ENCODE measurements around the gene WNT3. TPM values are rescaled to one million over a fixed set of nuclear protein-coding genes. Genes with fewer than 3 reads are reported as not detected.

Gene WNT3
- total and polyA plus RNA-seq, 10 of the 15 experiments (the other 5 are each of a cell fraction or from before 2014, with no cell fraction given) = 0.01 to 0.03 TPM; not detected in 8

- TF ChIP-seq SKIL (IDR thresholded peaks at IDR 0.05; ENCODE audit: low read depth, poor library complexity, severe bottlenecking) = no peak
- no peak for TF ChIP-seq NKRF (conservative IDR thresholded peaks at IDR 0.05)
Observed at GRCh38 chr17:46787478-46787877, 31.0 kb downstream of the WNT3 start (continued).

GRCh38 chr17:46785696-46786095 lies 32.8 kb downstream of the WNT3 start:
- no peak overlapping the region for H3K4me2 ChIP-seq (ENCODE audit: control insufficient read depth, insufficient read depth)
- WGBS (ENCODE audit: insufficient coverage, insufficient replicate concordance, low lambda C conversion rate, missing lambda C conversion rate) = 51% methylated on average over 4 of the region's 7 CpGs
- H3K27me3 ChIP-seq (replicated peaks in 1 of 2; ENCODE audit: control insufficient read depth in 2 of 2, insufficient read depth in 2 of 2, low read length in 1 of 2) = no peaks in the 10 kb centered on the region
- ChIA-PET CTCF (no interaction called here), RAD21 (ENCODE audit: unreplicated experiment) (no interaction called here), SMC1A (ENCODE audit: uncharacterized antibody, unreplicated experiment) (no interaction called here), POLR2A (no interaction called here)
- H3K36me3 ChIP-seq (ENCODE audit: control insufficient read depth in 2 of 2, insufficient read depth in 2 of 2, low read length in 1 of 2) = no peaks in the 10 kb centered on the region
- BruUV-seq (replicated peaks) = no TSS peak
- intact Hi-C loops (cut with micrococcal nuclease; ENCODE audit: unreplicated experiment) (no loop called here), in situ Hi-C loops (cut with MboI) (no loop called here)
- no peak for FAIRE-seq
- no peak for TF ChIP-seq RELA (IDR thresholded peaks at IDR 0.05; ENCODE audit: borderline replicate concordance, partially characterized antibody)
- no peak for TF ChIP-seq HDAC2 (IDR thresholded peaks at IDR 0.05)
- no peak for TF ChIP-seq SUPT20H (IDR thresholded peaks at IDR 0.05; ENCODE audit: borderline replicate concordance, control insufficient read depth, low read depth, low read length)
- no peak for TF ChIP-seq ATF3 (IDR thresholded peaks at IDR 0.05; ENCODE audit: borderline replicate concordance, extremely low read depth, low read depth, low read length)
- TF ChIP-seq ATF7 (IDR thresholded peaks at IDR 0.05; ENCODE audit: low read depth) = no peak
- no peak for TF ChIP-seq CUX1 (IDR thresholded peaks at IDR 0.05; ENCODE audit: insufficient replicate concordance, low read depth, low read length)
- no peak for TF ChIP-seq CHD2 (IDR thresholded peaks at IDR 0.05; ENCODE audit: borderline replicate concordance, low read depth, low read length)
- no peak for TF ChIP-seq PAX8 (IDR thresholded peaks at IDR 0.05)
- TF ChIP-seq RAD21 (IDR thresholded peaks at IDR 0.05; ENCODE audit: insufficient read depth, low read depth, low read length) = no peak
- TF ChIP-seq STAT1 (conservative IDR thresholded peaks at IDR 0.05) = no peak
- no peak for TF ChIP-seq BACH1 (IDR thresholded peaks at IDR 0.05; ENCODE audit: borderline replicate concordance)
- no peak for TF ChIP-seq EGR1 (IDR thresholded peaks at IDR 0.05; ENCODE audit: borderline replicate concordance in 1 of 2, low read depth in 2 of 2, low read length in 2 of 2)
- no peak for ATAC-seq
- no peaks in the 10 kb centered on the region for H3K79me2 ChIP-seq (ENCODE audit: control insufficient read depth, insufficient read depth, low read length)
- H3K4me3 ChIP-seq = no peak overlapping the region
- no peak overlapping the region for H2AFZ ChIP-seq (ENCODE audit: control insufficient read depth, low read depth, low read length)
- H4K20me1 ChIP-seq (ENCODE audit: control insufficient read depth, insufficient read depth) = no peaks in the 10 kb centered on the region
- H3K9me3 ChIP-seq (replicated peaks; ENCODE audit: control insufficient read depth, insufficient read depth, low read length) = no peaks in the 10 kb centered on the region; the same call in 2 of the 3 replicates
- H3K9ac ChIP-seq (ENCODE audit: control insufficient read depth, insufficient read depth, low read length) = no peak overlapping the region
- H3K27ac ChIP-seq (ENCODE audit: control insufficient read depth, insufficient read depth) = no peak overlapping the region
- H3K4me1 ChIP-seq (ENCODE audit: control insufficient read depth, insufficient read depth, low read length) = no peaks in the 10 kb centered on the region
- DNase-seq (ENCODE audit: low read depth, low spot score) = no peak

Data from GM12878 (cell line).